HG02759 (cell line): ENCODE results near the gene POLR2M.
A peak's percentile ranks its signal among the peaks of the same experiment; 100 is the strongest.

Experiments
- ATAC-seq: cut with Tn5 transposase; IDR thresholded peaks from one replicate; pipeline ENCODE4 v1.9.1; 2021; ENCODE audit warnings: mild to moderate bottlenecking, moderate library complexity; ENCODE audit not compliant: unreplicated experiment

Gene POLR2M

DNA sequence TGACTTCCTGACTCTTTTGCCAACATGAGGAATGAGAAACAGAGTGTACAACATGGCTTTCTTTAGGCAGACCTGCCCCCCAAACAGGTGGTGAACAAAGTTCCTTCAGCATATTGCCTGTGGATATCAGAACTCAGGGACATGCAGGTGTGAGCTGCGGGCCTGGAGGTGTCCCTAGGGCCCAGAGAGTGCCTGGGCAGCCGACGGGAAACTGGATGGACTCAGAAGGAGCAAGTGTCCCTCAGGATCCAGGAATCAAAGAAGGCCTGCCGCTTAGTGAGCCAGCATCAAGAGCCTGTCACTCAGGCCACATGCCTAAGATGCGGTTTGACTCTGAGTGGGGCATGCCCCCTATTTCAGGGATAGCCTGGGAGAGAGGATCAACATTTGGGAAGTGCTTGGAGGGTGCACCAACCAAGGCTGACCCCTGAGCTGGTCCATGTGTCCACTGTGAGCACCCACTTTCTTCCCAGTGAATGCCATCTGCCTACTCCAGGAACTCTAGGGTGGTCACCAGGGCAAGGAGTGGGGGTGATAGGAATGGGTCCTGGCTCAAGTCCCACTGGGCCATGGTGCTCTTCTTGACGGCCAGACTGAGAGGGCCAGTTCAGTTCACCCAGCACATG, 16.1 kb upstream of the POLR2M start:
- ATAC-seq: no peak

DNA sequence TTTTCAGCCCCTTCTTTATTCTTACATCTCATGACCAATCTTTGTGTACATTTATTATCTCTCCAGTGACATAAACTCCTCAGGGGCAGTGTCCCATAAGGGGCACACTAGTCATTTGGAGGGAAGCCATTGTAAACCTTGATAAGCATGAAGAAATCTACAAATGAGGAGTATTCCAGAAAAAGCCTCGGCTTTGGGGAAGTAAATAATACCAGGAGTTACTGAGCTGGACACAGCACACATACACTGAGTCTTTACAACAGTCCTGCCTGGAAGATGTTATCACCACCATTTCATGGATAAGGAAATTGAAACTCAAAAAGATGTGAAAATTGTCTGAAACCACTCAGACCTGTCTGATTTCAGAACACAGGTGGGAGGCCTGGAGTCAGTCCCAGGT, 15.4 kb upstream of the POLR2M start:
- no peak for ATAC-seq

DNA sequence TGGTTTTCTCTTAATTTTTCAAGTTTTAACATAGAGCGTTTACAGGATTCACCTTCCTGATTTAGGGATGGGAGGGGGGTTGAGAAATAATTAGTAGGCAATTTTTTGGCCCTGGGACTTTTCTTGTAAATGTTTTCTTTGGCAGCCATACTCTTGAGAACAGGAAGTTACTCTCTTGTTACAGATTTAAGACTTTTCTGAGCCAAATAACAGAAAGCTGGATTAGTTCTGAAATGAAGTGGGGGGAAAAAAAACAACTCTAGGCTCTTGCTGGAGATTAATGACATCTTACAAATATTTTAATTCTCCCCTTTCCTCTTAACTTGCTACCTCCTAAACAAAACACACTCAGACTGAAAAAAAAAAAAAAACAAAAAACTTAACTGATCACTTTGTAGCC, 13.8 kb upstream of the POLR2M start:
- no peak for ATAC-seq

GRCh38 chr15:57694279-57694678, 12.2 kb upstream of the POLR2M start:
- no peak for ATAC-seq

GRCh38 chr15:57696146-57696545, 10.4 kb upstream of the POLR2M start:
- no peak for ATAC-seq

GRCh38 chr15:57697588-57697987, 8.9 kb upstream of the POLR2M start:
- ATAC-seq: no peak

DNA sequence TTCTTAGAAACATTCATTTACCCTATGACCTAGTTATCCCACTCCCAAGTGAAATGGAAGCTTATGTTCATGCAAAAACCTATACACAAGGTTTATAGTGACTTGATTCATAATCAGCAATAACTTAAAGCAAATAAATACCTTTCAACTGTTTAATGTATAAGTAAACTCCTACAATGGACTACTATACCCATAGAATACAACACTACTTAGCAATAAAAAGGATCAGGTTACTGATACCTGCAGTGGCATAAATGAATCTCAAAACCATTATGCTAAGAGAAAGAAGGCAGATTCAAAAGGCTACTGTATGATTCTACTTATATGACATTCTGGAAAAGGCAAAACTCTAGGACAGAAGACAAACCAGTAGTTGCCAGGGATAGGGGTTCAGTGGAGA, 8.3 kb upstream of the POLR2M start:
- ATAC-seq: no peak

- ATAC-seq: no peak
Measured at GRCh38 chr15:57698991-57699390, 7.5 kb upstream of the POLR2M start.

- ATAC-seq: no peak
Measured at GRCh38 chr15:57703387-57703786, 3.1 kb upstream of the POLR2M start.

DNA sequence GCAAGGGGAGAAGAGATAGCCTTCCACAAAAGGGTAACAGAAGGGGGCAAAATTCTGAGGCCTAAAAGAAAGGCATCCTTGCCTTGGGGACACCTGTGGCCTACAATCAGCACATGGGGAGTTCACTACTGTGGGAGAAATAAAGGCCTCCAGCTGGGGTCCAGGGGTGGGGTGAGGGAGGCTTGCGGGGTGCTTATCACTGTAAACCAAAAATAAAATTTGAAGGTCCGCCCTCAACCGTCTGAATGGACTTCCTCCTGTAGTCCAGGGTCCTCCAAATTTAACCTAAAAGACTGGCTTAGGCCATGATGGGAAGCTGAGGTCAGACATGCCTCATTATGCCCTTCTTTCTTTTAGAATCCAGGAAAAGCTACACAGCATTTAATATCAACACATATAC, 2.1 kb upstream of the POLR2M start:
- no peak for ATAC-seq

- ATAC-seq: peak; percentile 5
Measured at GRCh38 chr15:57705746-57706404, 639 bp upstream of the POLR2M start.

- no peak for ATAC-seq
Measured at GRCh38 chr15:57708047-57708446, 1.5 kb downstream of the POLR2M start.

DNA sequence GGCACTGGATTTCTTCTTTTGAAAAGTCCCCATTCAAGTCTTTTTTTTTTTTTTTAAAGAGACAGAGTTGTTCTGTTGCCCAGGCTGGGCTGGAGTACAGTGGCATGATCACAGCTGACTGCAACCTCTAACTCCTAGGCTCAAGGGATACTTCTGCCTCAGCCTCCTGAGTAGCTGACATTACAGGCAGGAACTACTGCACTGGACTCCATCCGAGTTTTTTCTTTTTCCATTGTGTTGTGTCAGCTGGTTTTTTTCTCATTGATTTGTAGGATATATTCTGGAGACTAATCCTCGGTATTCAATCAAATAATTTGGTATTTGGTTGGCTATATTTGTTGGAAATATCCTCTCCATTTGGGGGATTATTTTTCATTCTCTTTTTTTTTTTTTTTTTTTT, 11.8 kb downstream of the POLR2M start:
- ATAC-seq: no peak

- ATAC-seq: no peak
Measured at GRCh38 chr15:57720867-57721266, 14.4 kb downstream of the POLR2M start.

DNA sequence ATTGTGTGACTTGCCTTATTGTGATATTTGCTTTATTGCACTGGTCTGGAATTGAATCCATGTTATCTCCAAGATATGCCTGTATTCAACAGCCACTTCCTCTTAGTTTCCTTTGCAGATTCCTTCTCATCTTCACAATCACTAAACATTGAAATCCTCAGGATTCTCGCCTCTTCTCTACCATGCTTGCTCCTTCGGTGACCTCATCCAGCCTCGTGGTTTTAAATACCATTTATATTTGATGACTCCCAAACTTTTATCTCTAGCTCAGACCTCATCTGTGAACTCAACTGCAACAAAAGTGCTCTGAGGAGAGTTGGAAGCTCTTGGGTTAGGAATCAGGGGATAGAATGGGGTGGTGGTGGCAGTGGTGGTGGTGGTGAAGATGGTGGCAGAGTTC, 19.9 kb downstream of the POLR2M start:
- ATAC-seq: no peak

DNA sequence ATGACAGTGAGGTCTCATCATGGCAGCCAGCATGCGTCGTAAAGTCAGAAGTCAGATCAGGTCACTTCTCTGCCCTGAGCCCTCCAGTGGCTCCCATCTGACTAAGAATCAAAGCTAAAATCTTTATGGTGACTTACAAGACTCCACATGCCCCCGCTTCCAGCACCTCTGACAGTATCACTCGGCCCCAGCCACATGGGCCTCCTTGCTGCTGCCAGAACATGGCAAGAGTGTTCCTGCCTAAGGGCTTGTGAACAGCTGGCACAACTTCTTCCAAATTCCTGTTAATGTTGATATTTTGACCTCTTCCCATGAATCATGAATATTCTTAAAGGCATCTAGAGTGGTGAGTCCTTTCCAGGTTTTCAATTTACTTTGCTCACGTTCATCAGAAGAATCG, 20.5 kb downstream of the POLR2M start:
- no peak for ATAC-seq

GRCh38 chr15:57728436-57728835, 21.9 kb downstream of the POLR2M start:
- no peak for ATAC-seq

- ATAC-seq: no peak
Measured at GRCh38 chr15:57730876-57731275, 24.4 kb downstream of the POLR2M start.

DNA sequence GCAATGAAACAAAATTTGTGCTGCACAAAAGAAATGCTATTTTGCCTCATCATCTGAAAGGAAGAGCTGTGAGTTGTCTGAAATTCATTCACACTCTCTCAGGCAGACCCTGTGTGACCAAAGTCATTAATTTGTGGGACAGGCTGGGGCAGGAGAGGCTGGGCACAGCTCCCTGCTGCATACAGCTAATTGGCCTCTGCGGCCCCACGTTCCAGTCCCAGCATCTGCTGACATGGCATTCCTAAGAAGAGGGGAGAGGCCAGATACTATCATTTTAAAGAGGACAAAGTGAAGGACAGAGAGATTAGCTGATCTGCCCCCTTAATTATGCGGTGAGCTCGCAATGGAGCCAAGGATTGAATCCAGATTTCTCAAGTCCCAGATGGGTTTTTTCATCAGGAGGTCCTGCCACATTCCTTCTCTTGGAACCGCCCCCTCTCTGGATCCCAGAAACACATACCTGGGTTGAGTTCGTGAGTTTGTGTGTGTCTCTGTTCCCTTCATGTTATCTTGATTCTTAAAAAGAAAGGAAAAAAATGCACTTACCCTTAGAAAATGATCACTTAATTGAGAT, 25.1 kb downstream of the POLR2M start:
- no peak for ATAC-seq

DNA sequence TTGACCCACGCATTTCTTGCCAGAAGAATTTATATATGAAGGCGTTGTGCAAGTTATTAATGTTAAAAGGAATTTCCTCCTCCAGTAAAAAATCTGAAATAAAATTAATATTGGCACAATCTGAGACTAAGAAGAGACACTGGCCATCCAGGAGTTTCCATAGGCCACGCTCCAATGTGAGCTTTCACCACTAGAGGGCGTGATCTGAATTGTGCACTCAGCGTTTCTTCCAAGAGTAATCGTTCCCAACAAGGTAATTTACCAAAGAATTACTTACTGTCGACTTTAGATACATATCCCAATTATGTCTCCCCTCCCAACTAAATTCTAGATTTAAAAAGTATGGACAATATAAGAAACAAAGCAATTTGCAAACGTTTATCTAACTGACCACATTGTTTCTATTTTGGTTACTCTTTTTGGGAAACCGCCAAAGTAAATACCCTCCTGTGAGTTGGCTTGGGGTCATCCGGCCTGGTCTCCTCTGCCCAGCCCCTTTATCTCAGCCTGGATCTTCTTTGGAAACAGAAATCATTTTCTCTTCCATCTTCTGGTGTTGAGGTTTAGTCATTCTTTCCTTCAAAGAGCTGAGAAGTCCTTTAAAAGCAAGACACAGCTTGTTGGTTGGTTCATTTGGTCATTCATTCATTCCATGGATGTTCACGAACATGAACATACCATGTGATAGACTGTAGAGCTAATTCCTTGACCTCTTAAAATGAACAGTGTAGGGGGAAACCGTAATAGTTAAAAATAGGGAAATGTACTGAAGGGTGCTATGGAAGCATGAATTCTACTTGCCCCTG, 26.2 kb downstream of the POLR2M start:
- no peak for ATAC-seq

DNA sequence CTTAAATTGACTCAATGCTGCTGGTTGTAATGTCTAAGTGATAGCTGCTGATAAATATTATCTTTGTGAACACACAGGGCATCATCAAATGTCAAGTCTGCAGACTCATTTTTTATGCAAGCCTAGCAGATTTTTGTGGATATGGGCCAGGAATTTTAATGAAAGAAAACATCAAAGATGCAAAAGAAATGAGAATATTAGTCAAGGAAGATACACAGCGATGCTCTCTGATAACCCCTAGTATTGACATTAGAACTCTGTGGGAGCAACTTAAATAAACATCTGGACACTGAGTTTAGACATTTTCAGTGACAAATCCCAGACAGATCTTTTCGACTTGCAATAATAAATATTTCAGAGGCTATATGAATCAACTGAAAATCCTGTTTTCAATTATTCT, 28.3 kb downstream of the POLR2M start:
- no peak for ATAC-seq

GRCh38 chr15:57735431-57735830, 28.9 kb downstream of the POLR2M start:
- ATAC-seq: no peak
